ENCODE data around the gene ACVR1C.

GRCh38 chr2:157627594-157628476 lies 829 bp downstream of the ACVR1C start:
- TF ChIP-seq POLR2A (IDR thresholded peaks at IDR 0.05) = no peak
- TF ChIP-seq, protein P1, sequence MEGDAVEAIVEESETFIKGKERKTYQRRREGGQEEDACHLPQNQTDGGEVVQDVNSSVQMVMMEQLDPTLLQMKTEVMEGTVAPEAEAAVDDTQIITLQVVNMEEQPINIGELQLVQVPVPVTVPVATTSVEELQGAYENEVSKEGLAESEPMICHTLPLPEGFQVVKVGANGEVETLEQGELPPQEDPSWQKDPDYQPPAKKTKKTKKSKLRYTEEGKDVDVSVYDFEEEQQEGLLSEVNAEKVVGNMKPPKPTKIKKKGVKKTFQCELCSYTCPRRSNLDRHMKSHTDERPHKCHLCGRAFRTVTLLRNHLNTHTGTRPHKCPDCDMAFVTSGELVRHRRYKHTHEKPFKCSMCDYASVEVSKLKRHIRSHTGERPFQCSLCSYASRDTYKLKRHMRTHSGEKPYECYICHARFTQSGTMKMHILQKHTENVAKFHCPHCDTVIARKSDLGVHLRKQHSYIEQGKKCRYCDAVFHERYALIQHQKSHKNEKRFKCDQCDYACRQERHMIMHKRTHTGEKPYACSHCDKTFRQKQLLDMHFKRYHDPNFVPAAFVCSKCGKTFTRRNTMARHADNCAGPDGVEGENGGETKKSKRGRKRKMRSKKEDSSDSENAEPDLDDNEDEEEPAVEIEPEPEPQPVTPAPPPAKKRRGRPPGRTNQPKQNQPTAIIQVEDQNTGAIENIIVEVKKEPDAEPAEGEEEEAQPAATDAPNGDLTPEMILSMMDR (IDR thresholded peaks at IDR 0.05) = no peak

All from testis (tissue), 2 donors.